Sigmoid colon (tissue), 7 donors: ENCODE measurements around the gene FANK1. TPM values are rescaled to one million over a fixed set of nuclear protein-coding genes. Genes with fewer than 3 reads are reported as not detected.

Experiments
- DNase-seq: peaks from one replicate; pipeline ENCODE4 v3.0.0-alpha.2; 2019
- H3K27ac ChIP-seq, 4 donors: fragments of 200-600 bp; sonication (generic); one replicate each; pipeline ENCODE4 v1.5.1; 2016 to 2019; ENCODE audit warnings: mild to moderate bottlenecking in 1 of 4
- H3K27me3 ChIP-seq, 3 donors: fragments of 200-600 bp; sonication (generic); one replicate each; pipeline ENCODE4 v1.5.1; 2019; ENCODE audit warnings: mild to moderate bottlenecking in 1 of 3
- H3K36me3 ChIP-seq, 4 donors: fragments of 200-600 bp; sonication (generic); one replicate each; pipeline ENCODE4 v1.5.1; 2016 to 2019
- H3K4me1 ChIP-seq, 4 donors: fragments of 200-600 bp; sonication (generic); one replicate each; pipeline ENCODE4 v1.5.1; 2017 to 2019
- H3K4me3 ChIP-seq, 4 donors: fragments of 200-600 bp; sonication (generic); one replicate each; pipeline ENCODE4 v1.5.1; 2017 to 2019; ENCODE audit warnings: mild to moderate bottlenecking in 2 of 4, moderate library complexity in 1 of 4
- H3K9me3 ChIP-seq, 4 donors: fragments of 200-600 bp in 3 of 4; sonication (generic) in 3 of 4; one replicate each; pipeline versions ENCODE4 v1.5.1 to v1.6.1; 2013 to 2019
- CTCF ChIP-seq, 4 experiments: fragments of 450-650 bp in 3 of 4; fragments of 200-600 bp in 1 of 4; IDR thresholded peaks; one replicate each; pipeline ENCODE4 v1.5.1; 2016 to 2019; ENCODE audit warnings: antibody characterized with exemption in 4 of 4, mild to moderate bottlenecking in 3 of 4, moderate library complexity in 2 of 4
- EP300 ChIP-seq, 4 donors: sonication (generic); formaldehyde crosslinking; IDR thresholded peaks; one replicate each; pipeline ENCODE4 v1.6.1; 2017; ENCODE audit warnings: antibody characterized with exemption in 4 of 4
- POLR2A ChIP-seq, 2 donors: fragments of 450-650 bp; IDR thresholded peaks; one replicate each; pipeline ENCODE4 v1.6.1; 2016; ENCODE audit warnings: antibody characterized with exemption in 2 of 2, mild to moderate bottlenecking in 2 of 2, moderate library complexity in 2 of 2
- POLR2AphosphoS5 ChIP-seq, 4 donors: sonication (generic); formaldehyde crosslinking; IDR thresholded peaks; one replicate each; pipeline ENCODE4 v1.6.1; 2017; ENCODE audit warnings: antibody characterized with exemption in 4 of 4
- WGBS, 2 donors: extraction: QIAGEN DNeasy Blood & Tissue Kit; methylation state at CpG; one replicate each; pipeline ENCODE4 v1.1.7; 2013; 5-methylcytosine and 5-hydroxymethylcytosine counted together
- intact Hi-C: fragments of 100-400 bp; cut with DNase I; formaldehyde crosslinking; loops from one replicate; pipeline ENCODE4 v1.15.1; 2023
- polyA plus RNA-seq, 3 donors: library from polyadenylated mRNA; stranded (reverse); fragments of 200-250 nt; gene quantifications; one replicate each; pipeline ENCODE4 v1.2.3, GENCODE V29; 2013
- total RNA-seq, 4 donors: library from RNA; depleted of rRNA; stranded (reverse); fragments of >200 nt; gene quantifications; one replicate each; pipeline ENCODE4 v1.1.0, GENCODE V29; 2016
- donor health status: healthy with polysubstance abuse.
- donor health status: Bipolar disorder and iron deficiency.
- donor health status: healthy.

Gene FANK1
- total and polyA plus RNA-seq, 7 donors: 0.71 to 12.6 (median 3.5) TPM; not detected in 1

GRCh38 chr10:126037946-126038345 is 141.6 kb downstream of the FANK1 start:
- H3K4me3 ChIP-seq: no peak overlapping the region
- no peak for TF ChIP-seq EP300 (IDR thresholded peaks at IDR 0.05)
- no peak overlapping the region for H3K27ac ChIP-seq
- 82 to 86% methylated on average over 10 of the region's 10 CpGs for WGBS, 2 donors
- H3K36me3 ChIP-seq: no peaks in the 10 kb centered on the region
- no peaks in the 10 kb centered on the region for H3K27me3 ChIP-seq
- intact Hi-C loops: no loop called here
- DNase-seq: no peak
- peaks cover 0 to 10% (median 2%) of the 10 kb centered on the region in 4 donors for H3K4me1 ChIP-seq
- H3K9me3 ChIP-seq: peaks cover 0 to 3% (median 0%) of the 10 kb centered on the region in 4 donors

GRCh38 chr10:126041117-126041516 is 144.8 kb downstream of the FANK1 start:
- Histone ChIP-seq H3K36me3 (no peaks in the 10 kb centered on the region), H3K4me3 (no peak overlapping the region), H3K27me3 (no peaks in the 10 kb centered on the region), H3K4me1 (peaks cover 0 to 10% (median 2%) of the 10 kb centered on the region in 4 donors), H3K9me3 (no peaks in the 10 kb centered on the region), H3K27ac (no peak overlapping the region)
- 91 to 92% methylated on average over 4 of the region's 4 CpGs for whole genome bisulfite sequencing, 2 donors
- DNase-seq: no peak
- TF ChIP-seq EP300 (IDR thresholded peaks at IDR 0.05): no peak
- no peak for TF ChIP-seq POLR2A (IDR thresholded peaks at IDR 0.05)
- intact Hi-C loops: no loop called here

- Histone ChIP-seq H3K27me3 (no peaks in the 10 kb centered on the region), H3K36me3 (no peaks in the 10 kb centered on the region), H3K4me1 (peaks cover 0 to 10% (median 2%) of the 10 kb centered on the region in 4 donors), H3K27ac (no peak overlapping the region), H3K4me3 (peak overlapping the region in 1 of 4 donors; percentile 8), H3K9me3 (no peaks in the 10 kb centered on the region)
- TF ChIP-seq POLR2AphosphoS5 (IDR thresholded peaks at IDR 0.05) (peak in 2 of 4 donors; percentile 34 to 66), POLR2A (IDR thresholded peaks at IDR 0.05) (no peak)
- intact Hi-C loops: no loop called here
- peak; percentile 84 for DNase-seq
- WGBS, 2 donors: 12 to 21% methylated on average over 12 of the region's 12 CpGs
Observed at GRCh38 chr10:126041804-126042231, 145.5 kb downstream of the FANK1 start.

- WGBS, 2 donors: 44 to 65% methylated on average over 4 of the region's 4 CpGs
- intact Hi-C loops: no loop called here
- no peaks in the 10 kb centered on the region for H3K9me3 ChIP-seq
- H3K27me3 ChIP-seq: no peaks in the 10 kb centered on the region
- no peaks in the 10 kb centered on the region for H3K36me3 ChIP-seq
- TF ChIP-seq EP300 (IDR thresholded peaks at IDR 0.05) (no peak), POLR2AphosphoS5 (IDR thresholded peaks at IDR 0.05) (no peak), POLR2A (IDR thresholded peaks at IDR 0.05) (no peak), CTCF (IDR thresholded peaks at IDR 0.05) (no peak)
- no peak overlapping the region for H3K27ac ChIP-seq
- no peak overlapping the region for H3K4me3 ChIP-seq
- DNase-seq: no peak
- peaks cover 0 to 10% (median 2%) of the 10 kb centered on the region in 4 donors for H3K4me1 ChIP-seq
Observed at GRCh38 chr10:126042354-126042753, 146.0 kb downstream of the FANK1 start.

- Histone ChIP-seq H3K4me1 (peaks cover 0 to 10% (median 2%) of the 10 kb centered on the region in 4 donors), H3K27ac (no peak overlapping the region), H3K36me3 (no peaks in the 10 kb centered on the region), H3K9me3 (no peaks in the 10 kb centered on the region), H3K4me3 (no peak overlapping the region), H3K27me3 (no peaks in the 10 kb centered on the region)
- no peak for DNase-seq
- TF ChIP-seq EP300 (IDR thresholded peaks at IDR 0.05): no peak
- intact Hi-C loops: no loop called here
- WGBS, 2 donors: 84 to 91% methylated on average over 10 of the region's 10 CpGs
Observed at GRCh38 chr10:126042906-126043305, 146.5 kb downstream of the FANK1 start.

- WGBS, 2 donors: 85 to 90% methylated on average over 10 of the region's 10 CpGs
- intact Hi-C loops: no loop called here
Observed at GRCh38 chr10:126043389-126043788, 147.0 kb downstream of the FANK1 start.

More at GRCh38 chr10:126043389-126043788, 147.0 kb downstream of the FANK1 start:
- Histone ChIP-seq H3K4me1 (peaks cover 0 to 10% (median 2%) of the 10 kb centered on the region in 4 donors), H3K27me3 (no peaks in the 10 kb centered on the region), H3K9me3 (no peaks in the 10 kb centered on the region), H3K36me3 (no peaks in the 10 kb centered on the region), H3K27ac (no peak overlapping the region), H3K4me3 (no peak overlapping the region)
- no peak for DNase-seq
- TF ChIP-seq EP300 (IDR thresholded peaks at IDR 0.05): no peak
- no peak for TF ChIP-seq POLR2AphosphoS5 (IDR thresholded peaks at IDR 0.05)
- TF ChIP-seq CTCF (IDR thresholded peaks at IDR 0.05): no peak
- TF ChIP-seq POLR2A (IDR thresholded peaks at IDR 0.05): no peak
